ENCODE measurements around the gene FNDC1.

FNDC1 gene

DNA sequence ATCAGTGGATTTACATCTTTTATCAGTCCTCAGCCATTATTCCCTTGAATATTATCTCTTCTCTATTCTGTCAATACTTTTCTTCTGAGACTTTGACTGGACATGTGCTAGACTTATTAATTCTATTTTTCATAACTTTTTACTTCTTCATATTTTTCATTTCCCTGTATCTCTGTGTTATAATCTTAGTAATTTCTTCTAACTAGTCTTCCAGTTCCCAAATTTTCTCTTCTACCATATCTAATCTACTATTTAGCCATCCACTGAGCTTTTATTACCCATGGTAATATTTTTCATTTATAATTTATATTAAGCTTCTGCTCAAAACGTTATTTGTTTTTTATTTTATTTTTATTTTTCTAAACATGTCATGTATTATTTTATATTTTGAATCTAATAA is 13.1 kb upstream of the FNDC1 start:
- in situ Hi-C loops (cut with HindIII; ENCODE audit: low sequenced_read_pairs): loop anchor here (10.0 kb wide), 1 partner anchor 59 kb away; no protein-coding TSS in a partner anchor

DNA sequence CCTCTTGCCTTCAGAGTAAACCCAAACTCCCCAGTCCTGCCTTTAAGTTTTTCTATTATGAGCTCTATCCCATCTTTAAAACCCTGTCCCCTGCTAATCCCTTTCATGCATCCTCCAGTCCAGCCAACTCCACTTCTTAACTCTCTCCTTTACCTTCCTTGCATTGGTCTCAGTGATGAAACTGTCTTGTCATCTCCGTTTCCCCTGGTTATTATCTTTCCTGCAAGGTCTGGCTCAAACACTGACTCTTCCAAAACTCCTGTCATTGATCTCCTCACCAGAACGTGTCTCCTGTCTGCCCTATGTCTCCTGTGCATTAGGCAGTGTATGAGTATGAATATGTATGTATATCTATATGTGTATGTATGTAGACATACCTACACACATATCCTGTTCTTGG is 11.8 kb upstream of the FNDC1 start:
- in situ Hi-C loops (cut with HindIII; ENCODE audit: low sequenced_read_pairs): loop anchor here (10.0 kb wide), 1 partner anchor 57 kb away; no protein-coding TSS in a partner anchor

DNA sequence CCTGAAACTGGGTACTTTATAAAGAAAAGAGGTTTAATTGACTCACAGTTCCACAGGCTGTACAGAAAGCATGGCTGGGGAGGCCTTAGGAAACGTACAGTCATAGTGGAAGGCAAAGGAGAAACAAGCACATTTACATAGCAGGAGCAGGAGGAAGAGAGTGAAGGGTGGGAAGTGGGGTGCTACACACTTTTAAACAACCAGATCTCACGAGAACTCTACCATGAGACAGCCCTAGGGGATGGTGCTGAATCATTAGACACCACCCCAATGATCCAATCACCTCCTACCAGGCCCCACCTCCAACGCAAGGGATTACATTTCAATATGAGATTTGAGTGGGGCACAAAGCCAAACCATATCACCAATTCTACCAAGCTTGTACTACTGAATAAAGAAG is 7.4 kb upstream of the FNDC1 start:
- in situ Hi-C loops (cut with HindIII; ENCODE audit: low sequenced_read_pairs): no loop called here

DNA sequence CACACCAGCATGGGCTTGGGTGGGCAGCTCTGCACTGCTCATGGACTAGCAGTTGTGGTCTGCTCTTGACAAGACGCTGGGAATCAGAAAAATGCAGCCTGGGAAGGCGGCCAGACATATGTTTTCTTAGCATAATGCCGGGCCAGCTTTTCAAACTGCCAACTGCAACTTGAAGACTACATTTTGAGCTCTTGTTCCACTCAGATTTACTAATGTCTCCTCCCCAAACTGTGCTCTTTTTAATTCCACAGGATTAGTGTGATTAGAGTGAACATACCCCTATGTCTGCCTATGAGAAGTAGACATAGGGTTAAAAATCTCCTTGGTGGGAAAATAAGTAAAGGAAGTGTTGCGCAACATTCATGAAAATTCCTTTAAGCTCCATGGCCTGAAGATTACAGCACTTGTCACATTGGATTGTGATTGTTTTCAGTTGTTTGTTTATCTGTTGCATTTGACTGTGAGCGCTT is 5.3 kb upstream of the FNDC1 start:
- in situ Hi-C loops (cut with HindIII; ENCODE audit: low sequenced_read_pairs): no loop called here

DNA sequence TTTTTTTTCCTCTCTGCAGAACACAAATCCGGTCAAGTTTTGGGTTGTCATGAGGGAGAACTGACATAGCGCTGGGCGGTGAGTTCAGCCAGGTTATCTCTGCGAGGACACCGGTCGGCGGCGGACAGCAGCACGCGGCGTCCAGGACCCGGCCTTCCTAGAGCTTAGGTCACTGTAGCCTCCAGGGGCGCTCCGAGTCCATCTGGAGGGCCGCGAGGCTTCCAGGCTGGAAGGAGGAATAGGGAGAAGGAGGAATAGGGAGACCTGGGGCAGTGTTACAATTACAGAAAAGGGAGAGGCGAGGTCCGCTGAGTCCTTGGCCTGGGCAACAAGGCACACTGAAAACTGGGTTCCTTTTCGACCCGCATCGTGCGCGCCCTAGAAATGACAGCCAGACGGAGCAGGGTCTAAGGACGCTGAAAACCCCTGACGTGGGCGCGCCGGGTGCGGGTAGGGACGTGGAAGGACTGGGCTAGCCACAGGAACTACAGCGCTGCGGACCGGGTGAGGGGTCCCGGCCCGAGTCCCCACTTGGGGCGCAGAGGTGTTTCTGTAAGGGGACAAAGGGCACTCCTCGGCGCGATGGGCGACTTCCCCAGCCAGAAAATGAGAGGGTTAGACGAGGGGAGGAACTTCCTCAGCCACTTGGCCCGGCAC is 536 bp upstream of the FNDC1 start:
- in situ Hi-C loops (cut with HindIII; ENCODE audit: low sequenced_read_pairs): no loop called here

DNA sequence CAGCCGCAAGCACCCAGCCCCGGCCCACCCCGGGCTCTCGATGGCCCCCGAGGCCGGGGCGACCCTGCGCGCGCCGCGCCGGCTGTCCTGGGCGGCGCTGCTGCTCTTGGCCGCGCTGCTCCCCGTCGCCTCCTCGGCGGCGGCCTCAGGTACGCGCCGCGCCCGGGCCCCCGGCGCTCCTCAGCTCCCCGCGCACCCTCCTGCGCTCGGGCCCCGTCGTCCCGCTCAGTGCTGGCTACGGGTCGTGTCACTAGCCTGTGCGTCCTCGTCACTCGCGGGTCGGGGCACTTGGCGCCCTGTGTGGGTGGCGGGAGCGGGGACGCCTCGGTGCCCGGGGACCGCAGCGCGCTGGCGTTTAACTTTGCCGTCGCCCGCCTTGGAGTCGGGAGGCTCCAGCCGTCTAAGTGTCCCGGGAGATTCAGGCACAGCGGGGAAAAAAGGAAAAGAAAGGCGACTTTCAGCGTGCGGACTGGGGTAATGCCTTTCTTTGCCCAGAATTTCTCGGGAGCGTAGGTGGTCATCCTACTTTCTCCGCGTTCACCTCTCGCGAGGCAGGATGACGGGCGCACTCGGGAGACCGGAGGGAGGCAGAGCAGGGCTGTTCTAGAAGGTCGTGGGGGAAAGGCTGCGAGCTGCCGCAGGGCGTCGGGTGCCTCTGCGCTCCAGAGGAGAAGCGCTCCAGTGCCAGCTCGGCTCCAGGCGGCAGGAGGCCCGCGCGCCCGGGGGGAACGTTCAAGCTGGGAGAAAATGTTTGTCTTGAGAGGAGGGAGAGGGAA is 545 bp downstream of the FNDC1 start:
- in situ Hi-C loops (cut with HindIII; ENCODE audit: low sequenced_read_pairs): no loop called here

DNA sequence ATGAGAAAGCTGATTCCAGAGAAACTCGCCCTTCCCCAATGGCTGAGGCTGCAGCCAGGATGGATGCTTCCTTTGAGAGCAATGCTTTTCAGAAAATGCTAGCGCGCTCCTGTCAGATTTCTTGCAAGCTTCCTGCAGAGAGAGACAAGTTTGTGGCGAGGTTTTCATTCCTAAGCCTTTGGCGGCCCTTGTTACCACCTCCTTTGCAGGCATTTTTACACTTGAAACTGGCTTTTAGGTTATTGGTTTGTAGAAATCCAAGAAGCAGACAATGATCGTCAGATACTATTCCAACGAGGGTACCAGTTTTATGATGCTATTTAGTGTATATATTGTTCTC is 1.1 kb downstream of the FNDC1 start:
- in situ Hi-C loops (cut with HindIII; ENCODE audit: low sequenced_read_pairs): no loop called here

DNA sequence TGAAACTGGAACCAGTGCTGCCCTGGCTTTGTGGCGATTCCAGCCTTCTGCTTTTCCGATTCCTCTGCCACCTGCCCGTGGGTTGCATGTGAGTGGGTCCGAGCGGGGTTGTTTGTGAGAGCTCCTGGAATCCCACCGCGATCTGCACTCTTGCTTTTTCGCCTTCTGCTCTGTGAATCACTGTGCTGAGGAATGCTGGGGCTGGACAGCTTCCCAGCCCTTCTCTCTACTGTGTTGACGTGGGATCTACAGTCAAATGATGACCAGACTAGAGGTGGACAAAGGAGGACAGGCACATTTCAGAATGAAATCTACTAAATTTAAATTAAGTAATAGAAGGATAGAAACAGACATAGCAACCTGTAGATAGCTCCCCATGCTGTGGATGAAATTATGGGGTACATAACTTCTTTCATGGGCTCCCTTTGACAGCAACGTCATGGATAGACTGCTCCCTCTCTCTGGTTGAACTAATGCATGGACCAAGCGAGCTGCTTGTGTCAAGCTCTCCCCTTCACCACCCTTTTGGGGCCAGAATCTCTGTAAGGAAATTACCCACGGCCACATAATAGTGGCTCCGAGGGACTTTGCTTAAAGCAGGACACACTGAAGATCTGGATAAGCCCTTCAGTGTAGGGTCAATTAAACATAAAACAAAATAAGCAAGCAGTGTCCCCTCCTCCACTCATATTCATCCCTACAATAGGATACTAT is 2.0 kb downstream of the FNDC1 start:
- in situ Hi-C loops (cut with HindIII; ENCODE audit: low sequenced_read_pairs): no loop called here

DNA sequence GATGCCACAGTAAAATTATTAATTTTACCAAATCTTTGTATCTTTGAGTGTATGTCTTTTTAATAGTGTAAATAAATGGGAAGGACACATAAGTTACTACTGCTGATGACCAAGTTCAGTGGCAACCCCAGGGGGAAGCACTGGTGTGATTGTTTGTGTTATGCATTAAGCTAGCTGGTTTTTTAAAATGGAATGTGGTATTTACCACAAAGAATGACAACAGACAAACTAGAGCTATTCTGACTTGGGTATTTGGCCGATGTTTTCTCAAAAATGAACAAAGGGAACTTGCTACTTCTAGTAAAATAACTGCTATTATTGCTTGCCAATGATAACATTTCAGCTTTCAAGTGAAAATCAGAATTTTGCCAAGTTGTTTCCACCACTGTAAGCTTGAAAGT is 2.9 kb downstream of the FNDC1 start:
- in situ Hi-C loops (cut with HindIII; ENCODE audit: low sequenced_read_pairs): no loop called here

DNA sequence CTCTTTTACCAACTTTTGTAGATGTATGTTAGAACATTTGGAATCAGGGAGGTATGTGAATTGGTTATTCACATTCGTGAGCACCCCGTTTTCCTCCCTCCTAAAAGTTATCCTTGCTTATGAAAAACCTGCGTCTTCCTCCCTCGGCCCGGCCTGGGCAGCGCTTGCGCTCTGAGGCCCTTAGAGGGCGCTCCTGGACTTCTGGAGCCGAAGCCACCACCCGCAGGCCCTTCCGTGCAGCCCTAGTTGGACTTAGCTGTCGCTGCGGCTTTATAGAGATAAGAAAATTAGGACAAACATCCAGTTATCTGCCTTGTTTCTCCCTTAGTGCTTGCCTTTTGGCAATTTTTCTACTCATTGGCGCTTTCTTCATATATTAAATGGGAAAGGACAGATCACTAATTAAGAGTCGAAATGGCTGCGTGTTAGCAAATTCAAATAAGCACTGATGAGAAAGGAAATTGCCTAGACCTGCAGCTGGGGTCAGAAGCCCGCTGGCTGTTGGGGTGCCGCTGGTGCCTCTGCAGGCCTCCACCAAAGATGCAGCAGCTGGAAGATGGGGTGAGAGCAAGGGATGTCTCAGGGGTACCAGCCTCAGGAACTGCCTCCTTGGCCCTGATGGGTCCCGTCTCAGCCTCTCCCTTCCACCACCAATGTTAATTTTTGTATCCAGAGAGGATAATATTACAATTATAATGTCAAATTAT is 5.2 kb downstream of the FNDC1 start:
- in situ Hi-C loops (cut with HindIII; ENCODE audit: low sequenced_read_pairs): no loop called here

DNA sequence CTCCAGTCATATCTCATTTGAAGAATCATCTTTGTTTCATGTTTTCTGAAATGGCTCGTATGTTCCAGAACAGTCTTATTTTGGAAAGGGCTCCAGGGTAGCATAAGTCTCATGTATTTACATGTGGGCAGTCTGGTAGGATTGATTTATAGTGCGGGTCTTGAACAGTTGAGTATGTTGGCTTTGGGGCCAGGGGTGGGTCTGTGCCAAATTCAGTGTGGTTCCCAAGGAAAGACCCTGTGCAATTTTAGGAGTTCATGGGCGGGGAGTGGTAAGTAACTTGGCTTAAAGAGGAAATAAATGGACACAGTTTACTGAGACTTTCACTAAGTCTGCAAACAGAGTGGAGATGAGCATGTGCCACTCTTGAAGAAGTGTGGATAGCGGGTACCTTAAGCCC is 7.7 kb downstream of the FNDC1 start:
- in situ Hi-C loops (cut with HindIII; ENCODE audit: low sequenced_read_pairs): no loop called here

DNA sequence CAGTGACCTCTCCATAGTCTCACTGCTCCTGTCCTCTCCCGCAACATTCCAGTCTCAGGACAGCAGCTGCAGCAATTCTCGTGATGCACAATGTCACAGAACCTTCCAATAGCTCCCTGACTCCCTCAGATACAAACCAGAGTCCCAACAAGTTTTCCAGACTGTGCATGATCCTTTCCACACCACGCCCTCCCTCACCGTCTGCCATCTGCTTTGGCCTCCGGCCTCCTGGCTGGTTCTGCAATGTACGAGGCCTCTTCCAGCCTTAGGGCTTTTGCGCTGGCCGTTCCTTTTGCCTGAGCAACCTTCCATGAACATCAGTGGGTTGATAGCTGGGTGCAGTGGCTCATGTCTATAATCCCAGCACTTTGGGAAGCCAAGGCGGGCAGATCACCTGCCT is 9.6 kb downstream of the FNDC1 start:
- in situ Hi-C loops (cut with HindIII; ENCODE audit: low sequenced_read_pairs): no loop called here

DNA sequence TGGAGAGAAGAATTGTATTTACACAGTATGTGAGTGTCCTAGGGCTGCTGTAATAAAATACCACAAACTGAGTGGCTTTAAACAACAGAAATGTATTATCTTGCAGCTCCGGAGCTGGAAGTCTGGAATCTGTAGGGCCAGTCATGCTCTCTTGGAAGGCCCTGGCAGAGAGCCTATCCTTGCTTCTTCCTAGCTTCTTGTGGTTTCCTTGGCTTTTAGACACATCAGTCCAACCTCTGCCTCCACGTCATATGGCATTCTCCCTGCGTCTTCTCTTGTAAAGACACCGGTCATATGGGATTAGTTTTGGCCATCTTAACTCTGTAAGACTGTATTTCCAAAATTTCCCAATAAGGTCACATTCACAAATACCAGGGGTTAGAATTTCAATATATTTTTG is 10.8 kb downstream of the FNDC1 start:
- in situ Hi-C loops (cut with HindIII; ENCODE audit: low sequenced_read_pairs): no loop called here

DNA sequence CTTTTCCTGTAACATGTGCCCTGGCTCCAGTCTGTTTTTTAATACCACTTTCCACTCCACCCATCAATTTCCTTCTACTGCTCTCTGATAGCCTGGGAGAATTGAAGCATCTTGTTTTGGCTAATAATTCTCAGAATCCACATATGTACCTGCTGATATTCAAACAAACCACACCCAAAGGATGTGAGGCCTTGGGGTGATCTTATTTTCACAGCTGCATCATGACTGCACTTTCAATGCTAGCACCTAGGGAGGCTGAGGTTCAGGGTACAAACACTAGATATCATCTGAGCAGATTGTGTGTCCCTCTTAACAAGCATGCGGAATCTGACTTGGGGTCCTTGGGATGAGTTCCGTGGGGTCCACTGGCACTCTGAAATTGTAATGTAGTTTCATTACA is 12.7 kb downstream of the FNDC1 start:
- in situ Hi-C loops (cut with HindIII; ENCODE audit: low sequenced_read_pairs): no loop called here

DNA sequence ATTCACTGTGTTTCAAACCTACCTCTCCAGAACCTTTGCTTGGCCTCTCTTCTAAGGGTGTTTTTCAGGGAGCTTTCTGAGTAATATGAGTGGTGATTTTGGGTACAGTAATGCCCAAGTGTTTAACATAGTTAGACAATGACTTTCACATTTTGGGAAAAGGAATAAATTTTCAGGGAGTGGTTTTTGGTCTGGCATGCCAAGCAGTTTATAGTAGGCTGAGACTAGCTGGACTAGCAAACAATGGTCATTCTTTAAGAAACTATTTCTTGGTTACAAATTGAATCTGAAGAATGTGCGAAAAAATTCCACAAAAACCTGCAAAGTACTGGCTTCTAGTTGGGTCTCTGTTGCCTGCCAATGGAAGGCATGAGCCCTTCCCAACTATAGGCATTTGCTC is 15.4 kb downstream of the FNDC1 start:
- in situ Hi-C loops (cut with HindIII; ENCODE audit: low sequenced_read_pairs): no loop called here

DNA sequence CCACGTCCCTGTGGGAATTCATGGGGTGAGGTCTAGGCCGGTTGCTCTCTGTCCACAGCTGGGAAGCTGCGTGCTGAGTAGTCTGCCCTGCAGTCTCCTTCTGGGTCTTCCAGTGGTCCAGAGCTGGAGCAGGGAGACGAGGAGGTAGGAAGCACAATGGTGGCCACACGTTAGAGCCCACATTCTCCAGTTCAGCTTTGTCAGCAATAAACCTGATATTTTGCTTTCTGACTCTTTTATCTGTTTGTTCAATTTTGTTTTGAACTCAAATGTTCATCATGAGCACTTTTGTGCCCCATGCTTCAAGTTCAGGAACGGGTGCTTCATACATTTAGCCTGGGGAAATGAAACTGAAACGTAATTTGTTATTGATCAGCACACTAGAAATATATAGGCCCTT is 21.3 kb downstream of the FNDC1 start:
- in situ Hi-C loops (cut with HindIII; ENCODE audit: low sequenced_read_pairs): no loop called here

DNA sequence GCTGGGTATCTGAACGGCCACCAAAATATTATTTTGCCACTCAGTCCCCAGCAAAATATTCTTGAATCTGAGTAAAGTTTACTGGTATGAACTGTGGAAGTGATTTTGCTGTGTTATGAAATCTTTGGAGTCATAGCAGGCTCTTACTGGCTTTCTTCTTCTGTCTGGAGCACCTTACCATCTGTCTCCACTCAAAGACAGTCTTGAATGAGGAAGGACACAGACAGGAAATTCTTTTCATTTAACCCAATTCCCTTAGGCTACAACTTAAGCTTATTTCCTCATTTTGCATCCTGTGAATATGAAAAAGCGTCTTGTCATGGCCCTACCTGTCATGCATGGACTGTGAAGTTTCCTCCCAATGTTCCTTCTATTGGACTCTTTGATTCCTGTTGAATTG is 24.7 kb downstream of the FNDC1 start:
- in situ Hi-C loops (cut with HindIII; ENCODE audit: low sequenced_read_pairs): no loop called here

DNA sequence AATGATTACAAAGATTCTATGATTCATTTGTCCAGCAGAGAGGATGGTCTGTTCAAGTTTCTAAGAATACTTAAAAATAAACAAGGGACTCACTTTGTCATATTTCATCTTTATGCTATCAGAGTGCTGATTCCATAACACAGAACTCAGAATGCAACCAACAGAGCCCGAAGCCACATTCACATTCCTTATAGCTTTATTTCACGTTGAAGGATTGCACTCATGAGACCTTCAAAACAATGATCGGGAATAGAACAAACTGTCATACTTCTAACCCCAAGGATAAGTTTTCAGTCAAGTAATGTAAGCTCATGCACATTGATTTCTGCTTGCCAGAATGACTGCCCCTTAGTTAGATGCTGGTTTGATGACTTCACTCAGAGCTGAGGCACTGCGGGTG is 25.2 kb downstream of the FNDC1 start:
- in situ Hi-C loops (cut with HindIII; ENCODE audit: low sequenced_read_pairs): no loop called here

DNA sequence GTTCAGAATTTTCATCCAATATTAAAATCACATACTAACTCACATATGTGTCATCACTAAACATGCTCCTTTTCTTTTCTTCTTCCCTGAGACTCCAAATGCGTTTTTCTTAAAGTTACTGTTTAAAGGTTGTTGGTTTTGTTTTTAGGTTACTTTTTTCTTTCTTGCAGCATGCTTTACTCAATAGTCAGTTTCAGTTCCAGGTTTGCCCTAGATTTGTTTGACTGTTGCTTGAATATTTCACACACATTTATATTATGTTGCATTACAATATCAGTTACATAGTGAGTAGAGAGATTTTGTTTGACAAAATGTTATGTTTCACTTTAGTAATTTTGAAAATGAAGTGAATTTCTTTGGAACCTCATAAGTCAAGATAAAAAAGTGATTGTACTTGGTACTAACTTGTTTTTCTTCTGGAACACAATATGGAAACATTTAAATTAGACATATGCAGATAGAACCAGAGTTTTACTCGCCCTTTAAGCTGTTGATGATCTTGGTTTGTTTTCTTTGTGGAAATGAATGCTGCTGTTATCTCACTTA is 27.3 kb downstream of the FNDC1 start:
- in situ Hi-C loops (cut with HindIII; ENCODE audit: low sequenced_read_pairs): no loop called here

DNA sequence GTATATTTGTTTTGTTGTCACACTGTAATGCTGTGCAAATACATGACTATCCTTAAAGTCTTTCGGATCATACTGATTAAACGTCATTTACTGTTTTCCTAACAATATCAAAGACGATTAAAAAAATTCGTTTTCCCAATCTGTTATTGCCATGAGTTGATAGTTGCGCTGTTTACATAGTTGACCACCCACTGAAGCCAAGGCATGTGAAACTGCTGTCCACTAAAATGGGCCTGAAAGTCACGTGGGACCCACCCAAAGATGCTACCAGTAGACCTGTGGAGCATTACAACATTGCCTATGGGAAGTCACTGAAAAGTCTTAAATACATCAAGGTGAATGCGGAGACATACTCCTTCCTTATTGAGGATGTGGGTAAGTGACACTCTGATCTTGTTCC is 28.1 kb downstream of the FNDC1 start:
- in situ Hi-C loops (cut with HindIII; ENCODE audit: low sequenced_read_pairs): no loop called here

DNA sequence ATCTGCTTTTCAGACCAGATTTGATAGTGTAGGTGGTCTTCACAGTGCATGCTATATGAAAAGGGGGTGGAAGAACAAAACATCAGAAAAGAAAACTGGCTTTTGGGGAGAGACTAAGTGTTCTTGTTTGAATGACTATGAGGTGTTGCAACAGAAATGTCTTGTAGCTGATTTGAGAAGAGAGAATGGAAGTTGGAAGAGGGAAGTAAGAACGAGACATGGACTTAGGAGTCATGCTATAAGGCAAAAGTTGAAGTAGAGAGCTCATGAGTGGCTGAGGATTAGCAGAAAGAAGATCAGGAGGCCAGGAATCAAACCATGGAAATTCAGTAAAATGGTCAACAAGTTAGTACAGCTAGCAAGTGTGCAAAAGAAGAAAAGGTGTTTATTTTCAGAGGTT is 32.1 kb downstream of the FNDC1 start:
- in situ Hi-C loops (cut with HindIII; ENCODE audit: low sequenced_read_pairs): no loop called here

Data from DLD1 (cell line).